Liver (tissue), 9 donors: ENCODE data around the gene ABCA3. TPM values are rescaled to one million over a fixed set of nuclear protein-coding genes. Genes with fewer than 3 reads are reported as not detected.

ENCODE experiments used
- DNase-seq: peaks from one replicate; pipeline ENCODE4 v3.0.0-alpha.2; 2017; ENCODE audit warnings: low spot score
- H3K27ac ChIP-seq, 2 donors: one replicate each; pipeline ENCODE4 v1.7.0; 2013; ENCODE audit warnings: inconsistent platforms in 2 of 2, low read length in 2 of 2, control low read depth in 1 of 2, low read depth in 1 of 2, mild to moderate bottlenecking in 1 of 2
- H3K27me3 ChIP-seq, 4 donors: one replicate each; pipeline versions ENCODE4 v1.6.1 to v1.7.0; 2013; ENCODE audit warnings: low read length in 3 of 4, inconsistent platforms in 1 of 4, mild to moderate bottlenecking in 1 of 4, moderate library complexity in 1 of 4; ENCODE audit not compliant: control insufficient read depth in 4 of 4, insufficient read depth in 4 of 4
- H3K36me3 ChIP-seq, 4 donors: one replicate each; pipeline versions ENCODE4 v1.6.1 to v1.7.0; 2013; ENCODE audit warnings: low read length in 3 of 4, mild to moderate bottlenecking in 3 of 4, low read depth in 1 of 4, moderate library complexity in 1 of 4; ENCODE audit not compliant: control insufficient read depth in 4 of 4, insufficient read depth in 3 of 4
- H3K4me1 ChIP-seq, 4 donors: one replicate each; pipeline versions ENCODE4 v1.6.1 to v1.7.0; 2013; ENCODE audit warnings: low read length in 3 of 4, mild to moderate bottlenecking in 3 of 4, moderate library complexity in 1 of 4; ENCODE audit not compliant: control insufficient read depth in 4 of 4, insufficient read depth in 4 of 4
- H3K4me3 ChIP-seq, 3 donors: one replicate each; pipeline versions ENCODE4 v1.6.1 to v1.7.0; 2013; ENCODE audit warnings: low read length in 3 of 3, control low read depth in 1 of 3, low read depth in 1 of 3, mild to moderate bottlenecking in 1 of 3
- H3K9ac ChIP-seq, 2 donors: one replicate each; pipeline ENCODE4 v1.7.0; 2013; ENCODE audit warnings: low read length in 2 of 2, mild to moderate bottlenecking in 2 of 2, moderate library complexity in 2 of 2, control low read depth in 1 of 2, low read depth in 1 of 2
- H3K9me3 ChIP-seq, 4 donors: one replicate each; pipeline versions ENCODE4 v1.6.1 to v1.7.0; 2013; ENCODE audit warnings: low read length in 3 of 4; ENCODE audit not compliant: control insufficient read depth in 4 of 4
- EGR1 ChIP-seq, 2 donors: IDR thresholded peaks; 2 replicates each; pipeline ENCODE4 v1.6.1; 2016 to 2018; ENCODE audit warnings: antibody characterized with exemption in 2 of 2, low read depth in 2 of 2
- FOXA1 ChIP-seq: IDR thresholded peaks from 2 replicates; pipeline ENCODE4 v1.6.1; 2016; ENCODE audit warnings: antibody characterized with exemption
- FOXA2 ChIP-seq: IDR thresholded peaks from 2 replicates; pipeline ENCODE4 v1.6.1; 2016; ENCODE audit warnings: antibody characterized with exemption
- GABPA ChIP-seq, 2 donors: IDR thresholded peaks in 1 of 2; conservative IDR thresholded peaks in 1 of 2; 2 replicates each; pipeline ENCODE4 v1.6.1; 2016; ENCODE audit warnings: antibody characterized with exemption in 2 of 2, mild to moderate bottlenecking in 1 of 2, moderate library complexity in 1 of 2
- HNF4A ChIP-seq, 2 donors: conservative IDR thresholded peaks; 2 replicates each; pipeline ENCODE4 v1.6.1; 2016; ENCODE audit warnings: antibody characterized with exemption in 2 of 2, mild to moderate bottlenecking in 2 of 2
- HNF4G ChIP-seq: IDR thresholded peaks from 2 replicates; pipeline ENCODE4 v1.6.1; 2016; ENCODE audit warnings: antibody characterized with exemption
- JUND ChIP-seq, 2 donors: IDR thresholded peaks; 2 replicates each; pipeline ENCODE4 v1.6.1; 2016; ENCODE audit warnings: antibody characterized with exemption in 2 of 2
- NR2F2 ChIP-seq: IDR thresholded peaks from 2 replicates; pipeline ENCODE4 v1.6.1; 2016; ENCODE audit warnings: antibody characterized with exemption
- RAD21 ChIP-seq, 2 donors: IDR thresholded peaks; 2 replicates each; pipeline ENCODE4 v1.6.1; 2016; ENCODE audit warnings: antibody characterized with exemption in 2 of 2, mild to moderate bottlenecking in 2 of 2
- RXRA ChIP-seq, 2 donors: IDR thresholded peaks; 2 replicates each; pipeline ENCODE4 v1.6.1; 2017 to 2018; ENCODE audit warnings: antibody characterized with exemption in 2 of 2, mild to moderate bottlenecking in 1 of 2
- SP1 ChIP-seq: IDR thresholded peaks from 2 replicates; pipeline ENCODE4 v1.6.1; 2018; ENCODE audit warnings: antibody characterized with exemption, mild to moderate bottlenecking
- TAF1 ChIP-seq: conservative IDR thresholded peaks from 2 replicates; pipeline ENCODE4 v1.6.1; 2016; ENCODE audit warnings: antibody characterized with exemption, mild to moderate bottlenecking
- YY1 ChIP-seq: IDR thresholded peaks from 2 replicates; pipeline ENCODE4 v1.6.1; 2016; ENCODE audit warnings: antibody characterized with exemption, mild to moderate bottlenecking
- WGBS: extraction: QIAGEN DNeasy Blood & Tissue Kit; methylation state at CpG from one replicate; pipeline ENCODE4 v1.1.7; 2013; 5-methylcytosine and 5-hydroxymethylcytosine counted together
- polyA plus RNA-seq, 2 donors: library from polyadenylated mRNA; stranded (reverse) in 1 of 2; unstranded in 1 of 2; fragments of 200-250 nt in 1 of 2; fragments of >200 nt in 1 of 2; fragmentation: Nextera tagmentation in 1 of 2; extraction: Ambion mirVana in 1 of 2; gene quantifications; one replicate each; pipeline versions ENCODE4 v1.2.1 to v1.2.3, GENCODE V29; 2013 to 2015
- total RNA-seq, 2 donors: library from RNA; depleted of rRNA; stranded (reverse); fragments of >200 nt; gene quantifications; one replicate each; pipeline ENCODE4 v1.2.3, GENCODE V29; 2014
- TF ChIP-seq, protein P1 (sequence below): IDR thresholded peaks from 2 replicates; pipeline ENCODE4 v1.6.1; 2016; ENCODE audit warnings: antibody characterized with exemption
- TF ChIP-seq, protein P2 (sequence below): IDR thresholded peaks from 2 replicates; pipeline ENCODE4 v1.6.1; 2016; ENCODE audit warnings: antibody characterized with exemption, mild to moderate bottlenecking
- TF ChIP-seq, protein P3 (sequence below): IDR thresholded peaks from 2 replicates; pipeline ENCODE4 v1.6.1; 2016; ENCODE audit warnings: antibody characterized with exemption
- TF ChIP-seq, protein P4 (sequence below): IDR thresholded peaks from 2 replicates; pipeline ENCODE4 v1.6.1; 2016; ENCODE audit warnings: antibody characterized with exemption
- TF ChIP-seq, protein P5 (sequence below): fragments of 150-350 bp; IDR thresholded peaks from 2 replicates; pipeline ENCODE4 v1.5.1; 2017; ENCODE audit warnings: improper control_type of control experiment, low read depth, low read length; ENCODE audit not compliant: missing input control
- donor health status: healthy.
- donor health status: healthy.
- donor health status: healthy.
- donor health status: healthy.
- donor health status: healthy.

The ABCA3 gene
- total and polyA plus RNA-seq, 4 donors, result 0.47 to 1.1 (median 0.77) TPM

DNA sequence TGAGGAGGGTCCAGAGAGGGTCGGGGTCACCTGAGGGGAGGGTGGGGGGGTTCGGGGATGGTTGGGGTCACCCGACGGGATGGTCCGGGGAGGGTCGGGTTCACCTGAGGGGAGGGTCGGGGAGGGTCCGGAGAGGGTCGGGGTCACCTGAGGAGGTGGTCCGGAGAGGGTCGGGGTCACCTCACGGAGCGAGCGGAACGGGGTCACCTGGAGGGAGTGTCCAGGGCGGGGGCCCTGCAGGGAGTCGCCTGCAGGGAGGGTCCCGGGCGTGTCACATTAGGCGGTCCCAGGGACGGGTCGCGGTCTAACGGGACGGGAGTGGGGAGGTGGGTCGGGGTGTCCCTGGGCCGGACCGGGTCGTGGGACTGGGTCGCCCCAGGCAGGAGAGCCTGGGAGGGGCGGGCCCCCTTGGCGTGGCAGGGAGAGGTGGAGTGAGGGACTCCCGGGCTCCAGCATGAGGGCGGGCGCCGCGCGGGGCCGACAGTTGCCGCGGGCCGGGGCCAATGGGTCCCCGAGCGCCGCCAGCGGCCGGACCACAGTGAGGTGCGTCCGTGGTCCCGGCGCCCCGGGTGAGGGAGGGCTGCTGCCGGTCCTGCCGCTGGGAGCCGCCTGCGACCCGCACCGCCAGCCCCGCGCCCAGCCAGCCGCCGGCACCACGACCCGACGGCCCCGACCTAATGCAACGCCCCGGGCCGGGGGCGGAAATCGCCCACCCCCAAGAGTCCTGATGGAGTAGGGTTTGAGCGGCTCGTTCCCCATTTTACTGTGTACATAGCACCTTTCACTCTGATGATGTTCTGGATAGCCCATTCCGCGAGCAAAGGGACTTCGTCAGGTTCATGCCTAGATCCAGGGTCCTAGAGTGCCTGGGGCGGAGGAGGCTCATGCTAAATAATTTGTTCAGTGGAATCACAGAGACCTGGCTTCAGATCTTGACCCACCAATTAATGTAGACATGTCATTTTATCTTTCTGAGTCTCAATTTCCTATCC is 1.2 kb upstream of the ABCA3 start:
- Histone ChIP-seq H3K9ac (no peak overlapping the region), H3K27ac (no peak overlapping the region), H3K36me3 (no peaks in the 10 kb centered on the region), H3K9me3 (no peaks in the 10 kb centered on the region), H3K27me3 (peaks cover 0 to 4% (median 0%) of the 10 kb centered on the region in 4 donors), H3K4me3 (no peak overlapping the region), H3K4me1 (peaks cover 6 to 16% (median 14%) of the 10 kb centered on the region in 4 donors)
- WGBS, result 29% methylated on average over 77 of the region's 77 CpGs
- TF ChIP-seq HNF4G (no peak), EGR1 (IDR thresholded peaks at IDR 0.05; ENCODE audit: low read depth in 2 of 2) (no peak), RAD21 (IDR thresholded peaks at IDR 0.05) (no peak), JUND (IDR thresholded peaks at IDR 0.05) (no peak), YY1 (no peak), FOXA1 (no peak), NR2F2 (no peak), GABPA (IDR thresholded peaks at IDR 0.05 in 1 of 2, conservative IDR thresholded peaks at IDR 0.05 in 1 of 2) (no peak), RXRA (IDR thresholded peaks at IDR 0.05) (no peak), SP1 (no peak), TAF1 (no peak), HNF4A (conservative IDR thresholded peaks at IDR 0.05) (no peak), FOXA2 (no peak)
- TF ChIP-seq, protein P1, sequence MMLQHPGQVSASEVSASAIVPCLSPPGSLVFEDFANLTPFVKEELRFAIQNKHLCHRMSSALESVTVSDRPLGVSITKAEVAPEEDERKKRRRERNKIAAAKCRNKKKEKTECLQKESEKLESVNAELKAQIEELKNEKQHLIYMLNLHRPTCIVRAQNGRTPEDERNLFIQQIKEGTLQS, result no peak
- TF ChIP-seq, protein P2, sequence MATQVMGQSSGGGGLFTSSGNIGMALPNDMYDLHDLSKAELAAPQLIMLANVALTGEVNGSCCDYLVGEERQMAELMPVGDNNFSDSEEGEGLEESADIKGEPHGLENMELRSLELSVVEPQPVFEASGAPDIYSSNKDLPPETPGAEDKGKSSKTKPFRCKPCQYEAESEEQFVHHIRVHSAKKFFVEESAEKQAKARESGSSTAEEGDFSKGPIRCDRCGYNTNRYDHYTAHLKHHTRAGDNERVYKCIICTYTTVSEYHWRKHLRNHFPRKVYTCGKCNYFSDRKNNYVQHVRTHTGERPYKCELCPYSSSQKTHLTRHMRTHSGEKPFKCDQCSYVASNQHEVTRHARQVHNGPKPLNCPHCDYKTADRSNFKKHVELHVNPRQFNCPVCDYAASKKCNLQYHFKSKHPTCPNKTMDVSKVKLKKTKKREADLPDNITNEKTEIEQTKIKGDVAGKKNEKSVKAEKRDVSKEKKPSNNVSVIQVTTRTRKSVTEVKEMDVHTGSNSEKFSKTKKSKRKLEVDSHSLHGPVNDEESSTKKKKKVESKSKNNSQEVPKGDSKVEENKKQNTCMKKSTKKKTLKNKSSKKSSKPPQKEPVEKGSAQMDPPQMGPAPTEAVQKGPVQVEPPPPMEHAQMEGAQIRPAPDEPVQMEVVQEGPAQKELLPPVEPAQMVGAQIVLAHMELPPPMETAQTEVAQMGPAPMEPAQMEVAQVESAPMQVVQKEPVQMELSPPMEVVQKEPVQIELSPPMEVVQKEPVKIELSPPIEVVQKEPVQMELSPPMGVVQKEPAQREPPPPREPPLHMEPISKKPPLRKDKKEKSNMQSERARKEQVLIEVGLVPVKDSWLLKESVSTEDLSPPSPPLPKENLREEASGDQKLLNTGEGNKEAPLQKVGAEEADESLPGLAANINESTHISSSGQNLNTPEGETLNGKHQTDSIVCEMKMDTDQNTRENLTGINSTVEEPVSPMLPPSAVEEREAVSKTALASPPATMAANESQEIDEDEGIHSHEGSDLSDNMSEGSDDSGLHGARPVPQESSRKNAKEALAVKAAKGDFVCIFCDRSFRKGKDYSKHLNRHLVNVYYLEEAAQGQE, result no peak
- TF ChIP-seq, protein P3, sequence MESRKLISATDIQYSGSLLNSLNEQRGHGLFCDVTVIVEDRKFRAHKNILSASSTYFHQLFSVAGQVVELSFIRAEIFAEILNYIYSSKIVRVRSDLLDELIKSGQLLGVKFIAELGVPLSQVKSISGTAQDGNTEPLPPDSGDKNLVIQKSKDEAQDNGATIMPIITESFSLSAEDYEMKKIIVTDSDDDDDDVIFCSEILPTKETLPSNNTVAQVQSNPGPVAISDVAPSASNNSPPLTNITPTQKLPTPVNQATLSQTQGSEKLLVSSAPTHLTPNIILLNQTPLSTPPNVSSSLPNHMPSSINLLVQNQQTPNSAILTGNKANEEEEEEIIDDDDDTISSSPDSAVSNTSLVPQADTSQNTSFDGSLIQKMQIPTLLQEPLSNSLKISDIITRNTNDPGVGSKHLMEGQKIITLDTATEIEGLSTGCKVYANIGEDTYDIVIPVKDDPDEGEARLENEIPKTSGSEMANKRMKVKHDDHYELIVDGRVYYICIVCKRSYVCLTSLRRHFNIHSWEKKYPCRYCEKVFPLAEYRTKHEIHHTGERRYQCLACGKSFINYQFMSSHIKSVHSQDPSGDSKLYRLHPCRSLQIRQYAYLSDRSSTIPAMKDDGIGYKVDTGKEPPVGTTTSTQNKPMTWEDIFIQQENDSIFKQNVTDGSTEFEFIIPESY, result no peak
- TF ChIP-seq, protein P4, sequence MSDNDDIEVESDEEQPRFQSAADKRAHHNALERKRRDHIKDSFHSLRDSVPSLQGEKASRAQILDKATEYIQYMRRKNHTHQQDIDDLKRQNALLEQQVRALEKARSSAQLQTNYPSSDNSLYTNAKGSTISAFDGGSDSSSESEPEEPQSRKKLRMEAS, result no peak
- TF ChIP-seq, protein P5, sequence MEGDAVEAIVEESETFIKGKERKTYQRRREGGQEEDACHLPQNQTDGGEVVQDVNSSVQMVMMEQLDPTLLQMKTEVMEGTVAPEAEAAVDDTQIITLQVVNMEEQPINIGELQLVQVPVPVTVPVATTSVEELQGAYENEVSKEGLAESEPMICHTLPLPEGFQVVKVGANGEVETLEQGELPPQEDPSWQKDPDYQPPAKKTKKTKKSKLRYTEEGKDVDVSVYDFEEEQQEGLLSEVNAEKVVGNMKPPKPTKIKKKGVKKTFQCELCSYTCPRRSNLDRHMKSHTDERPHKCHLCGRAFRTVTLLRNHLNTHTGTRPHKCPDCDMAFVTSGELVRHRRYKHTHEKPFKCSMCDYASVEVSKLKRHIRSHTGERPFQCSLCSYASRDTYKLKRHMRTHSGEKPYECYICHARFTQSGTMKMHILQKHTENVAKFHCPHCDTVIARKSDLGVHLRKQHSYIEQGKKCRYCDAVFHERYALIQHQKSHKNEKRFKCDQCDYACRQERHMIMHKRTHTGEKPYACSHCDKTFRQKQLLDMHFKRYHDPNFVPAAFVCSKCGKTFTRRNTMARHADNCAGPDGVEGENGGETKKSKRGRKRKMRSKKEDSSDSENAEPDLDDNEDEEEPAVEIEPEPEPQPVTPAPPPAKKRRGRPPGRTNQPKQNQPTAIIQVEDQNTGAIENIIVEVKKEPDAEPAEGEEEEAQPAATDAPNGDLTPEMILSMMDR, result no peak
- DNase-seq, result no peak
